ENCODE results near the gene PTGR2.

The PTGR2 gene

DNA sequence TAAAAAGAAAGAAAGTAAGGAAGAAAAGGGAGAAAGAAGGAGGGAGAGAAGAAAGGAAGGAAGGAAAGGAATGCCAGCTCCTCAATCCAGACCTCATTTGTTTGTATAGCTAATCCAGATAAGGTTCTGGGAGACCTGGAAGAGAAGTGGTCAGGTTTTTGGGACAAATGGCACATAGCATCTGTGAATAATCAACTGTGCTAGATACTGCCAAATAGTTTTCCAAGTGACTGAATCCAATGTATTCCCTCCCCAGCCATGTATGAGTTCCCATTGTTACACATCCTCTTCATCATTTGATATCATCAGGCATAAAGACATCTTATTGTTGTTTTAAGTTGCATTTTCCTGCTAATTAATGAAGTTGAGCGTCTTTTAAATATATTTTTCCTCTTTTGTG is 18.6 kb upstream of the PTGR2 start:
- TF ChIP-seq RARB (CRISPR knock-in tag; IDR thresholded peaks at IDR 0.05) (no peak), ZC3H10 (CRISPR knock-in tag; IDR thresholded peaks at IDR 0.05) (no peak), ESRRG (CRISPR knock-in tag; IDR thresholded peaks at IDR 0.05) (no peak), ZNF8 (CRISPR knock-in tag; IDR thresholded peaks at IDR 0.05) (no peak), TCF4 (CRISPR knock-in tag; IDR thresholded peaks at IDR 0.05; ENCODE audit: borderline replicate concordance) (no peak), ISL1 (CRISPR knock-in tag; IDR thresholded peaks at IDR 0.05) (no peak), ARNTL (CRISPR knock-in tag; IDR thresholded peaks at IDR 0.05; ENCODE audit: borderline replicate concordance, low read depth) (no peak), ZNF565 (CRISPR knock-in tag; conservative IDR thresholded peaks at IDR 0.05; ENCODE audit: low read depth) (no peak), ZFP3 (CRISPR knock-in tag; IDR thresholded peaks at IDR 0.05) (no peak), ZFP30 (CRISPR knock-in tag; IDR thresholded peaks at IDR 0.05) (no peak), PPARA (CRISPR knock-in tag; IDR thresholded peaks at IDR 0.05; ENCODE audit: borderline replicate concordance) (no peak), GLIS3 (CRISPR knock-in tag; IDR thresholded peaks at IDR 0.05) (no peak), CSDC2 (CRISPR knock-in tag; IDR thresholded peaks at IDR 0.05) (no peak), OSR1 (CRISPR knock-in tag; IDR thresholded peaks at IDR 0.05) (no peak), BACH2 (CRISPR knock-in tag; IDR thresholded peaks at IDR 0.05; ENCODE audit: borderline replicate concordance) (no peak), TOX (CRISPR knock-in tag; IDR thresholded peaks at IDR 0.05; ENCODE audit: borderline replicate concordance) (no peak)
- TF ChIP-seq, protein P1, sequence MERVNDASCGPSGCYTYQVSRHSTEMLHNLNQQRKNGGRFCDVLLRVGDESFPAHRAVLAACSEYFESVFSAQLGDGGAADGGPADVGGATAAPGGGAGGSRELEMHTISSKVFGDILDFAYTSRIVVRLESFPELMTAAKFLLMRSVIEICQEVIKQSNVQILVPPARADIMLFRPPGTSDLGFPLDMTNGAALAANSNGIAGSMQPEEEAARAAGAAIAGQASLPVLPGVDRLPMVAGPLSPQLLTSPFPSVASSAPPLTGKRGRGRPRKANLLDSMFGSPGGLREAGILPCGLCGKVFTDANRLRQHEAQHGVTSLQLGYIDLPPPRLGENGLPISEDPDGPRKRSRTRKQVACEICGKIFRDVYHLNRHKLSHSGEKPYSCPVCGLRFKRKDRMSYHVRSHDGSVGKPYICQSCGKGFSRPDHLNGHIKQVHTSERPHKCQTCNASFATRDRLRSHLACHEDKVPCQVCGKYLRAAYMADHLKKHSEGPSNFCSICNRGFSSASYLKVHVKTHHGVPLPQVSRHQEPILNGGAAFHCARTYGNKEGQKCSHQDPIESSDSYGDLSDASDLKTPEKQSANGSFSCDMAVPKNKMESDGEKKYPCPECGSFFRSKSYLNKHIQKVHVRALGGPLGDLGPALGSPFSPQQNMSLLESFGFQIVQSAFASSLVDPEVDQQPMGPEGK (CRISPR knock-in tag; IDR thresholded peaks at IDR 0.05; ENCODE audit: borderline replicate concordance): no peak
- TF ChIP-seq, protein P2, sequence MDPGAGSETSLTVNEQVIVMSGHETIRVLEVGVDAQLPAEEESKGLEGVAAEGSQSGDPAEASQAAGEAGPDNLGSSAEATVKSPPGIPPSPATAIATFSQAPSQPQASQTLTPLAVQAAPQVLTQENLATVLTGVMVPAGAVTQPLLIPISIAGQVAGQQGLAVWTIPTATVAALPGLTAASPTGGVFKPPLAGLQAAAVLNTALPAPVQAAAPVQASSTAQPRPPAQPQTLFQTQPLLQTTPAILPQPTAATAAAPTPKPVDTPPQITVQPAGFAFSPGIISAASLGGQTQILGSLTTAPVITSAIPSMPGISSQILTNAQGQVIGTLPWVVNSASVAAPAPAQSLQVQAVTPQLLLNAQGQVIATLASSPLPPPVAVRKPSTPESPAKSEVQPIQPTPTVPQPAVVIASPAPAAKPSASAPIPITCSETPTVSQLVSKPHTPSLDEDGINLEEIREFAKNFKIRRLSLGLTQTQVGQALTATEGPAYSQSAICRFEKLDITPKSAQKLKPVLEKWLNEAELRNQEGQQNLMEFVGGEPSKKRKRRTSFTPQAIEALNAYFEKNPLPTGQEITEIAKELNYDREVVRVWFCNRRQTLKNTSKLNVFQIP (CRISPR knock-in tag; IDR thresholded peaks at IDR 0.05; ENCODE audit: borderline replicate concordance, low read depth): no peak
- TF ChIP-seq, protein P3, sequence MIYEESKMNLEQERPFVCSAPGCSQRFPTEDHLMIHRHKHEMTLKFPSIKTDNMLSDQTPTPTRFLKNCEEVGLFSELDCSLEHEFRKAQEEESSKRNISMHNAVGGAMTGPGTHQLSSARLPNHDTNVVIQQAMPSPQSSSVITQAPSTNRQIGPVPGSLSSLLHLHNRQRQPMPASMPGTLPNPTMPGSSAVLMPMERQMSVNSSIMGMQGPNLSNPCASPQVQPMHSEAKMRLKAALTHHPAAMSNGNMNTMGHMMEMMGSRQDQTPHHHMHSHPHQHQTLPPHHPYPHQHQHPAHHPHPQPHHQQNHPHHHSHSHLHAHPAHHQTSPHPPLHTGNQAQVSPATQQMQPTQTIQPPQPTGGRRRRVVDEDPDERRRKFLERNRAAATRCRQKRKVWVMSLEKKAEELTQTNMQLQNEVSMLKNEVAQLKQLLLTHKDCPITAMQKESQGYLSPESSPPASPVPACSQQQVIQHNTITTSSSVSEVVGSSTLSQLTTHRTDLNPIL (CRISPR knock-in tag; IDR thresholded peaks at IDR 0.05; ENCODE audit: low read depth): no peak
- no peak for ATAC-seq

DNA sequence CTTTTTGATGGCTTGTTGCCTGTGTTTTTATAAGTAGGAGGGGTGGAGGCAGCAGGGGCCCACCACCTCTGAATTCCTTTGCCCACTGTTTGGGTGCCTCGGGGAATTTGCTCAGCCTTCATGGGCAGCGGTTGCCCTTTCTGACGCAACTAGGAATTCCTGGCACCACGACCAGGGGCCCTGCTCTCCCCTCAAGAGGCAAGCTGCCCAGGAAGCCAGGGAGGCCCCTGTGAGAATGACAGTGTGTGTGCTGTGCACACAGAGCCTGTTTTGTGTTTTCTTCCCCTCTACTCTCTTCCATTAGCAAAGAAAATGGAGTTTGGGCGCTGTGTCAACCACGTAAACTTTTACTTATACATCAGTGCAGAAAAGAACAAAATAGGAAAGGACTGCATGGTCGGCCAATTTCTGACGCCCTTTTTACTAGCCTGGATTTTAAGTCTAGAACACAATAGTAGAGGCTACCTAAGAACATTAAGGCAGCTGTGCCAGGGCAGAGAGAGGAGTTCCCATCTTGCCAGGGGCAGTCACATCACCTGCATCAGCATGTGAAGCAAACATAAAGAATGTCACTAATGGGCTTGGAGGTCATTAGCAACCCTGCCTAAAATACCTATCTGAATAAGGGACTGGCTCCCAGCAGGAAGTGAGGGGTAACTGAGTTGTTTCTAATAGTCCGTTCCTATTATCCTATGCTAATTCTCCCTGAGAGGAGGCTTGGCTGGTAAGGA is 17.9 kb upstream of the PTGR2 start:
- ATAC-seq: no peak
- TF ChIP-seq, protein P1 (CRISPR knock-in tag; IDR thresholded peaks at IDR 0.05; ENCODE audit: borderline replicate concordance): no peak
- no peak for TF ChIP-seq ZNF565 (CRISPR knock-in tag; conservative IDR thresholded peaks at IDR 0.05; ENCODE audit: low read depth)
- no peak for TF ChIP-seq ESRRG (CRISPR knock-in tag; IDR thresholded peaks at IDR 0.05)
- TF ChIP-seq, protein P4, sequence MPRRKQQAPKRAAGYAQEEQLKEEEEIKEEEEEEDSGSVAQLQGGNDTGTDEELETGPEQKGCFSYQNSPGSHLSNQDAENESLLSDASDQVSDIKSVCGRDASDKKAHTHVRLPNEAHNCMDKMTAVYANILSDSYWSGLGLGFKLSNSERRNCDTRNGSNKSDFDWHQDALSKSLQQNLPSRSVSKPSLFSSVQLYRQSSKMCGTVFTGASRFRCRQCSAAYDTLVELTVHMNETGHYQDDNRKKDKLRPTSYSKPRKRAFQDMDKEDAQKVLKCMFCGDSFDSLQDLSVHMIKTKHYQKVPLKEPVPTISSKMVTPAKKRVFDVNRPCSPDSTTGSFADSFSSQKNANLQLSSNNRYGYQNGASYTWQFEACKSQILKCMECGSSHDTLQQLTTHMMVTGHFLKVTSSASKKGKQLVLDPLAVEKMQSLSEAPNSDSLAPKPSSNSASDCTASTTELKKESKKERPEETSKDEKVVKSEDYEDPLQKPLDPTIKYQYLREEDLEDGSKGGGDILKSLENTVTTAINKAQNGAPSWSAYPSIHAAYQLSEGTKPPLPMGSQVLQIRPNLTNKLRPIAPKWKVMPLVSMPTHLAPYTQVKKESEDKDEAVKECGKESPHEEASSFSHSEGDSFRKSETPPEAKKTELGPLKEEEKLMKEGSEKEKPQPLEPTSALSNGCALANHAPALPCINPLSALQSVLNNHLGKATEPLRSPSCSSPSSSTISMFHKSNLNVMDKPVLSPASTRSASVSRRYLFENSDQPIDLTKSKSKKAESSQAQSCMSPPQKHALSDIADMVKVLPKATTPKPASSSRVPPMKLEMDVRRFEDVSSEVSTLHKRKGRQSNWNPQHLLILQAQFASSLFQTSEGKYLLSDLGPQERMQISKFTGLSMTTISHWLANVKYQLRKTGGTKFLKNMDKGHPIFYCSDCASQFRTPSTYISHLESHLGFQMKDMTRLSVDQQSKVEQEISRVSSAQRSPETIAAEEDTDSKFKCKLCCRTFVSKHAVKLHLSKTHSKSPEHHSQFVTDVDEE (CRISPR knock-in tag; IDR thresholded peaks at IDR 0.05): no peak
- no peak for TF ChIP-seq ARNTL (CRISPR knock-in tag; IDR thresholded peaks at IDR 0.05; ENCODE audit: borderline replicate concordance, low read depth)
- TF ChIP-seq, protein P3 (CRISPR knock-in tag; IDR thresholded peaks at IDR 0.05; ENCODE audit: low read depth): no peak
- TF ChIP-seq, protein P2 (CRISPR knock-in tag; IDR thresholded peaks at IDR 0.05; ENCODE audit: borderline replicate concordance, low read depth): no peak
- TF ChIP-seq RARB (CRISPR knock-in tag; IDR thresholded peaks at IDR 0.05): no peak
- TF ChIP-seq ZFP30 (CRISPR knock-in tag; IDR thresholded peaks at IDR 0.05): no peak
- no peak for TF ChIP-seq OSR1 (CRISPR knock-in tag; IDR thresholded peaks at IDR 0.05)
- TF ChIP-seq GLIS3 (CRISPR knock-in tag; IDR thresholded peaks at IDR 0.05): no peak
- TF ChIP-seq TOX (CRISPR knock-in tag; IDR thresholded peaks at IDR 0.05; ENCODE audit: borderline replicate concordance): no peak
- TF ChIP-seq ISL1 (CRISPR knock-in tag; IDR thresholded peaks at IDR 0.05): no peak
- no peak for TF ChIP-seq ZC3H10 (CRISPR knock-in tag; IDR thresholded peaks at IDR 0.05)
- no peak for TF ChIP-seq ZNF8 (CRISPR knock-in tag; IDR thresholded peaks at IDR 0.05)
- no peak for TF ChIP-seq CSDC2 (CRISPR knock-in tag; IDR thresholded peaks at IDR 0.05)
- no peak for TF ChIP-seq BACH2 (CRISPR knock-in tag; IDR thresholded peaks at IDR 0.05; ENCODE audit: borderline replicate concordance)
- TF ChIP-seq, protein P5, sequence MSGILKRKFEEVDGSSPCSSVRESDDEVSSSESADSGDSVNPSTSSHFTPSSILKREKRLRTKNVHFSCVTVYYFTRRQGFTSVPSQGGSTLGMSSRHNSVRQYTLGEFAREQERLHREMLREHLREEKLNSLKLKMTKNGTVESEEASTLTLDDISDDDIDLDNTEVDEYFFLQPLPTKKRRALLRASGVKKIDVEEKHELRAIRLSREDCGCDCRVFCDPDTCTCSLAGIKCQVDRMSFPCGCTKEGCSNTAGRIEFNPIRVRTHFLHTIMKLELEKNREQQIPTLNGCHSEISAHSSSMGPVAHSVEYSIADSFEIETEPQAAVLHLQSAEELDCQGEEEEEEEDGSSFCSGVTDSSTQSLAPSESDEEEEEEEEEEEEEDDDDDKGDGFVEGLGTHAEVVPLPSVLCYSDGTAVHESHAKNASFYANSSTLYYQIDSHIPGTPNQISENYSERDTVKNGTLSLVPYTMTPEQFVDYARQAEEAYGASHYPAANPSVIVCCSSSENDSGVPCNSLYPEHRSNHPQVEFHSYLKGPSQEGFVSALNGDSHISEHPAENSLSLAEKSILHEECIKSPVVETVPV (CRISPR knock-in tag; IDR thresholded peaks at IDR 0.05): no peak
- no peak for TF ChIP-seq TCF4 (CRISPR knock-in tag; IDR thresholded peaks at IDR 0.05; ENCODE audit: borderline replicate concordance)

Measured in SK-N-SH treated with all-trans-retinoic acid at 6 μM for 48 hours (cell line).